Transverse colon (tissue), 3 donors: ENCODE data around the gene SNU13.

Experiments used
- EP300 ChIP-seq: sonication (generic); formaldehyde crosslinking; IDR thresholded peaks from one replicate; pipeline ENCODE4 v1.6.1; 2017; ENCODE audit warnings: antibody characterized with exemption, low read depth
- TF ChIP-seq, protein P1 (sequence below), 5 experiments: fragments of 200-600 bp in 3 of 5; fragments of 450-650 bp in 2 of 5; sonication (generic) in 3 of 5; IDR thresholded peaks; 1 replicate in 2 of 5; 2 replicates in 3 of 5; pipeline ENCODE4 v1.5.1; 2016 to 2017; ENCODE audit warnings: antibody characterized with exemption in 5 of 5, inconsistent platforms in 3 of 5, mild to moderate bottlenecking in 2 of 5, moderate library complexity in 1 of 5

DNA sequence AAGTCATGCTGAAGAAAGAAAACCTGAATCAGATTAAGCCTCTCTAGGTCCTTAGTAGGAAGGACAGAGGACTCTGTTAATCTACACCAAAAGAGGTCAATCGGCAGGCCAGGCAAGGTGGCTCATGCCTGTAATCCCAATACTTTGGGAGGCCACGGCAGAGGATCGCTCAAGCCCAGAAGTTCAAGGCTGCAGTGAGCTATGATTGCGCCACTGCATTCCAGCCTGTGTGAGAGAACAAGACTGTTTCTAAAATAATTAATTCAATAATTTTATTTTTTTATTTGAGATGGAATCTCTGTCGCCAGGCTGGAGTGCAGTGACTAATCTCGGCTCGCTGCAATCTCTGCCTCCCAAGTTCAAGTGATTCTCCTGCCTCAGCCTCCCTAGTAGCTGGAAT, 63.1 kb downstream of the SNU13 start:
- TF ChIP-seq, protein P1, sequence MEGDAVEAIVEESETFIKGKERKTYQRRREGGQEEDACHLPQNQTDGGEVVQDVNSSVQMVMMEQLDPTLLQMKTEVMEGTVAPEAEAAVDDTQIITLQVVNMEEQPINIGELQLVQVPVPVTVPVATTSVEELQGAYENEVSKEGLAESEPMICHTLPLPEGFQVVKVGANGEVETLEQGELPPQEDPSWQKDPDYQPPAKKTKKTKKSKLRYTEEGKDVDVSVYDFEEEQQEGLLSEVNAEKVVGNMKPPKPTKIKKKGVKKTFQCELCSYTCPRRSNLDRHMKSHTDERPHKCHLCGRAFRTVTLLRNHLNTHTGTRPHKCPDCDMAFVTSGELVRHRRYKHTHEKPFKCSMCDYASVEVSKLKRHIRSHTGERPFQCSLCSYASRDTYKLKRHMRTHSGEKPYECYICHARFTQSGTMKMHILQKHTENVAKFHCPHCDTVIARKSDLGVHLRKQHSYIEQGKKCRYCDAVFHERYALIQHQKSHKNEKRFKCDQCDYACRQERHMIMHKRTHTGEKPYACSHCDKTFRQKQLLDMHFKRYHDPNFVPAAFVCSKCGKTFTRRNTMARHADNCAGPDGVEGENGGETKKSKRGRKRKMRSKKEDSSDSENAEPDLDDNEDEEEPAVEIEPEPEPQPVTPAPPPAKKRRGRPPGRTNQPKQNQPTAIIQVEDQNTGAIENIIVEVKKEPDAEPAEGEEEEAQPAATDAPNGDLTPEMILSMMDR (IDR thresholded peaks at IDR 0.05), result no peak
- TF ChIP-seq EP300, result no peak
